Measurements from ENCODE around the gene SAMD4B. TPM values are rescaled to one million over a fixed set of nuclear protein-coding genes. Genes with fewer than 3 reads are reported as not detected.

SAMD4B gene
- total RNA-seq, 1 experiment from 2014 or later, result 135 TPM

GRCh38 chr19:39355253-39355652 lies 13.0 kb downstream of the SAMD4B start:
- Mint-ChIP-seq H3K27ac (no peak overlapping the region), H3K27me3 (ENCODE audit: low read depth) (no peaks in the 10 kb centered on the region; the same call in 1 of the 2 replicates), H3K4me1 (no peaks in the 10 kb centered on the region), H3K36me3 (ENCODE audit: insufficient read depth in 1 of 3, low read depth in 3 of 3) (peaks cover 41 to 74% (median 70%) of the 10 kb centered on the region in 3 experiments), H3K4me3 (no peak overlapping the region), H3K9me3 (no peaks in the 10 kb centered on the region)
- H3K9me3 ChIP-seq (ENCODE audit: control insufficient read depth, low read depth, low read length), result no peaks in the 10 kb centered on the region
- no peak overlapping the region for H3K14ac ChIP-seq (ENCODE audit: insufficient read depth, low read length)
- H3K56ac ChIP-seq (ENCODE audit: insufficient read length, low read depth, low read length), result no peak overlapping the region
- no peaks in the 10 kb centered on the region for H4K20me1 ChIP-seq (ENCODE audit: control insufficient read depth, insufficient read depth, insufficient read length)
- H3K23ac ChIP-seq (ENCODE audit: insufficient read length, low read depth, low read length), result no peak overlapping the region
- no peak overlapping the region for H3K18ac ChIP-seq (ENCODE audit: insufficient read length, low read depth, low read length)
- no peak overlapping the region for H2BK120ac ChIP-seq (ENCODE audit: low read depth, low read length, poor library complexity, severe bottlenecking)
- H2BK12ac ChIP-seq (ENCODE audit: insufficient read length, low read depth, low read length), result no peak overlapping the region
- H2BK5ac ChIP-seq (ENCODE audit: insufficient read length, low read length), result no peak overlapping the region
- no peak overlapping the region for H2AFZ ChIP-seq (ENCODE audit: low read length)
- no peak overlapping the region for H3K4ac ChIP-seq (ENCODE audit: low read depth, low read length)
- no peaks in the 10 kb centered on the region; the same call in 1 of the 2 replicates for H3K27me3 ChIP-seq (ENCODE audit: insufficient read depth, low read length)
- no peak overlapping the region for H2AK5ac ChIP-seq (ENCODE audit: insufficient read length, low read length)
- no peak overlapping the region for H2BK15ac ChIP-seq (ENCODE audit: low read depth, low read length)
- H3K23me2 ChIP-seq (ENCODE audit: insufficient read length, low read depth, low read length, poor library complexity, severe bottlenecking), result no peaks in the 10 kb centered on the region
- no peaks in the 10 kb centered on the region for H3K79me1 ChIP-seq (ENCODE audit: insufficient read depth, low read depth, low read length, poor library complexity, severe bottlenecking)
- H3K4me2 ChIP-seq (ENCODE audit: insufficient read depth, insufficient read length, low read length), result no peak overlapping the region
- no peak overlapping the region for H3T11ph ChIP-seq (ENCODE audit: low read length)
- H4K91ac ChIP-seq (ENCODE audit: insufficient read length, low read depth, low read length), result no peak overlapping the region
- WGBS (ENCODE audit: extremely low coverage, insufficient read length, low lambda C conversion rate), result no CpG with 5 or more reads among the region's 5 CpGs
- no peaks in the 10 kb centered on the region for H3K4me1 ChIP-seq (ENCODE audit: insufficient read depth, low read length)
- TF ChIP-seq CTCF (conservative IDR thresholded peaks at IDR 0.05), result no peak
- H3K9ac ChIP-seq (ENCODE audit: extremely low read depth, insufficient read length, low read length), result no peak overlapping the region
- no peak overlapping the region for H3K27ac ChIP-seq (ENCODE audit: insufficient read length, low read depth, low read length)
- DNase-seq, result no peak
- no peak overlapping the region for H4K5ac ChIP-seq (ENCODE audit: insufficient read length, low read depth, low read length)
- H3K79me2 ChIP-seq (ENCODE audit: insufficient read depth, low read length), result no peaks in the 10 kb centered on the region
- no peak overlapping the region for H2BK20ac ChIP-seq (ENCODE audit: low read depth, low read length, poor library complexity, severe bottlenecking)
- H4K8ac ChIP-seq (replicated peaks; ENCODE audit: insufficient read length, low read depth, low read length), result no peak overlapping the region
